Measurements from ENCODE around the gene NEGR1.
"Not testable (repeated sequence)": the region's sequence is repeated elsewhere in the genome, so short reads cannot be mapped to it uniquely, and the experiment has no call there.

The NEGR1 gene

DNA sequence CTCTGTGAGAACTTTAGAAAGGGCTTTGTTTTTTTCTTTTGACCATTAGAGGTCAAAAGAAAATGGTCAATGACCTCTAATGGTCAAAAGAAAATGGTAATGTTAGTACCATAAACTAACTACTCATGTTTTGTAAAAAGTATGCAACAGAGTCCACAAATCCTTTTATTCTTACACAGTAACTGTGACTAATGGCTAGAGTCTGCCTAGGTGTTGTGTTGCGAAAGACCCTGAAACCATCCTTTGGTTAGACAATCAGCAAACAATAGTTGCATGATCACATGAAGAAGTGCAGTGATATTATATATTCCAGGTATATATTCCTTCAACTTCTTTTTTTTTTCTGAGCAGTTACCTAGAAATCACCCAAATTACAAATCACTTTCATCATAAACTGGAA, 40.9 kb downstream of the NEGR1 start:
- DNase-seq (ENCODE audit: low spot score): no peak
- no peak overlapping the region for H3K4me3 ChIP-seq
- TF ChIP-seq, protein P1, sequence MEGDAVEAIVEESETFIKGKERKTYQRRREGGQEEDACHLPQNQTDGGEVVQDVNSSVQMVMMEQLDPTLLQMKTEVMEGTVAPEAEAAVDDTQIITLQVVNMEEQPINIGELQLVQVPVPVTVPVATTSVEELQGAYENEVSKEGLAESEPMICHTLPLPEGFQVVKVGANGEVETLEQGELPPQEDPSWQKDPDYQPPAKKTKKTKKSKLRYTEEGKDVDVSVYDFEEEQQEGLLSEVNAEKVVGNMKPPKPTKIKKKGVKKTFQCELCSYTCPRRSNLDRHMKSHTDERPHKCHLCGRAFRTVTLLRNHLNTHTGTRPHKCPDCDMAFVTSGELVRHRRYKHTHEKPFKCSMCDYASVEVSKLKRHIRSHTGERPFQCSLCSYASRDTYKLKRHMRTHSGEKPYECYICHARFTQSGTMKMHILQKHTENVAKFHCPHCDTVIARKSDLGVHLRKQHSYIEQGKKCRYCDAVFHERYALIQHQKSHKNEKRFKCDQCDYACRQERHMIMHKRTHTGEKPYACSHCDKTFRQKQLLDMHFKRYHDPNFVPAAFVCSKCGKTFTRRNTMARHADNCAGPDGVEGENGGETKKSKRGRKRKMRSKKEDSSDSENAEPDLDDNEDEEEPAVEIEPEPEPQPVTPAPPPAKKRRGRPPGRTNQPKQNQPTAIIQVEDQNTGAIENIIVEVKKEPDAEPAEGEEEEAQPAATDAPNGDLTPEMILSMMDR (IDR thresholded peaks at IDR 0.05): no peak
- no peak overlapping the region for H3K27ac ChIP-seq

GRCh38 chr1:72235931-72236330, 46.4 kb downstream of the NEGR1 start:
- not testable (repeated sequence) for H3K4me3 ChIP-seq

DNA sequence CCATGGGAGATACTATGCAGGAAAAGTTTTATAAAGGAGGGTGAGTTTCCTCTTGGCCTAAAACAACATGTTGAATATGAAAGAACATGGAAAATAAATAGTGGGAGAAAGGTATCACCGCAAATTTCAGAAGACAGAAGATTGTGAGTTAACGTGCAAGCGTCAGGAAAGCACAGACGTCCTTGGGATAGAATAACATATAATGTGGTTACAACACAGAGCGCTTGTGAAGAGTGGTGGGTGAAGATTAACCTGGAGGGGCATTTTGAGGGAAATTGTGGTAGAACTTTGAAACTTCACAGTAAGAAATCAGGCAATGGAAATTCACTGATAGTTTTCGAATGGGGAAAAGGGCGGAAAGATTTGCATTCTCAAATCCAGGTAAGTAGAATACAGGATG, 47.3 kb downstream of the NEGR1 start:
- no peak for DNase-seq (ENCODE audit: low spot score)
- Histone ChIP-seq H3K4me3 (no peak overlapping the region), H3K27ac (no peak overlapping the region)
- TF ChIP-seq, protein P1 (IDR thresholded peaks at IDR 0.05): no peak

More at GRCh38 chr1:72235931-72236330, 46.4 kb downstream of the NEGR1 start:
- DNase-seq (ENCODE audit: low spot score); H3K27ac ChIP-seq: not testable (repeated sequence)

GRCh38 chr1:72230746-72231145, 51.6 kb downstream of the NEGR1 start:
- TF ChIP-seq, protein P1 (IDR thresholded peaks at IDR 0.05): no peak
- H3K27ac ChIP-seq: no peak overlapping the region
- DNase-seq (ENCODE audit: low spot score): no peak
- H3K4me3 ChIP-seq: no peak overlapping the region

GRCh38 chr1:72229893-72230292, 52.4 kb downstream of the NEGR1 start:
- DNase-seq (ENCODE audit: low spot score): no peak
- TF ChIP-seq, protein P1 (IDR thresholded peaks at IDR 0.05): no peak
- no peak overlapping the region for H3K4me3 ChIP-seq
- H3K27ac ChIP-seq: no peak overlapping the region

GRCh38 chr1:72227667-72228066, 54.7 kb downstream of the NEGR1 start:
- no peak for DNase-seq (ENCODE audit: low spot score)
- Histone ChIP-seq H3K4me3 (no peak overlapping the region), H3K27ac (no peak overlapping the region)
- TF ChIP-seq, protein P1 (IDR thresholded peaks at IDR 0.05): no peak

DNA sequence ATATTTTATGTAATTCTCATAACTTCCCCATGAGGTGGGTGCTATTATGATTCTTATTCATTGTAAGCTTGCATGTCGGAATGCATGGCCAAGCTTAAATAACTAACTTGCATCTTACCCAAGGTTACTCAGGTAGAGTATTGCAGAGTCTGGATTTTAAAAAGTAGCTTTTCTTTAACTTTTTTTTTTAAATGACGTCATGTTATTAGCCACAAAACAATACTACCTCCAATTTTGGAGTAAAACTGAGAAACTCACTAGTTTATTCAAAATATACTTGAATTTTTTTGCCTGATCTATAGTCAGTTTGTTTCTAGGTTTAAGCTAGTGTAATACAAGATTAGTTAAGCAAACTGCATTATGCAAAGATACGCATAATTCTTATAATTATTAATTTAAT, 57.8 kb downstream of the NEGR1 start:
- Histone ChIP-seq H3K27ac (no peak overlapping the region), H3K4me3 (no peak overlapping the region)
- TF ChIP-seq, protein P1 (IDR thresholded peaks at IDR 0.05): no peak
- DNase-seq (ENCODE audit: low spot score): no peak

- H3K27ac ChIP-seq: no peak overlapping the region
- TF ChIP-seq, protein P1 (IDR thresholded peaks at IDR 0.05): no peak
- no peak overlapping the region for H3K4me3 ChIP-seq
- no peak for DNase-seq (ENCODE audit: low spot score)
Observed at GRCh38 chr1:72221811-72222210, 60.5 kb downstream of the NEGR1 start.
